ENCODE results near the gene SYNGR3. TPM values are rescaled to one million over a fixed set of nuclear protein-coding genes. Genes with fewer than 3 reads are reported as not detected.

The SYNGR3 gene
- total and polyA plus RNA-seq, 10 donors, result 0.85 to 11.4 (median 2.8) TPM

- H3K4me1 ChIP-seq, result peaks cover 50 to 100% (median 87%) of the 10 kb centered on the region in 6 donors
- H3K27ac ChIP-seq, result peak overlapping the region in 6 of 8 donors; percentile 8 to 85 (median 65)
- H3K9me3 ChIP-seq, result no peaks in the 10 kb centered on the region
- H3K27me3 ChIP-seq (replicated peaks in 1 of 7), result no peaks in the 10 kb centered on the region
- intact Hi-C loops (cut with DNase I; ENCODE audit: low total_unique reads), result no loop called here
- peaks cover 0 to 31% (median 0%) of the 10 kb centered on the region in 6 donors for H3K36me3 ChIP-seq
- no peak overlapping the region for H3K4me3 ChIP-seq
- WGBS, 5 donors, result 61 to 81% (median 73%) methylated on average over 9 to 22 of the region's 22 CpGs
- TF ChIP-seq, protein P1, sequence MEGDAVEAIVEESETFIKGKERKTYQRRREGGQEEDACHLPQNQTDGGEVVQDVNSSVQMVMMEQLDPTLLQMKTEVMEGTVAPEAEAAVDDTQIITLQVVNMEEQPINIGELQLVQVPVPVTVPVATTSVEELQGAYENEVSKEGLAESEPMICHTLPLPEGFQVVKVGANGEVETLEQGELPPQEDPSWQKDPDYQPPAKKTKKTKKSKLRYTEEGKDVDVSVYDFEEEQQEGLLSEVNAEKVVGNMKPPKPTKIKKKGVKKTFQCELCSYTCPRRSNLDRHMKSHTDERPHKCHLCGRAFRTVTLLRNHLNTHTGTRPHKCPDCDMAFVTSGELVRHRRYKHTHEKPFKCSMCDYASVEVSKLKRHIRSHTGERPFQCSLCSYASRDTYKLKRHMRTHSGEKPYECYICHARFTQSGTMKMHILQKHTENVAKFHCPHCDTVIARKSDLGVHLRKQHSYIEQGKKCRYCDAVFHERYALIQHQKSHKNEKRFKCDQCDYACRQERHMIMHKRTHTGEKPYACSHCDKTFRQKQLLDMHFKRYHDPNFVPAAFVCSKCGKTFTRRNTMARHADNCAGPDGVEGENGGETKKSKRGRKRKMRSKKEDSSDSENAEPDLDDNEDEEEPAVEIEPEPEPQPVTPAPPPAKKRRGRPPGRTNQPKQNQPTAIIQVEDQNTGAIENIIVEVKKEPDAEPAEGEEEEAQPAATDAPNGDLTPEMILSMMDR (IDR thresholded peaks at IDR 0.05 in 8 of 11, conservative IDR thresholded peaks at IDR 0.05 in 3 of 11), result no peak
- TF ChIP-seq POLR2AphosphoS5 (IDR thresholded peaks at IDR 0.05) (peak in 2 of 3 donors; percentile 43 to 56), POLR2A (IDR thresholded peaks at IDR 0.05) (no peak)
- DNase-seq, result no peak
These were observed 52.6 kb downstream of the SYNGR3 start for GRCh38 chr16:2042171-2042985.

- H3K27me3 ChIP-seq (replicated peaks in 1 of 7), result no peaks in the 10 kb centered on the region
- H3K4me3 ChIP-seq, result peak overlapping the region in 1 of 8 donors; percentile 30
- no peak for DNase-seq
- peaks cover 0 to 23% (median 0%) of the 10 kb centered on the region in 6 donors for H3K36me3 ChIP-seq
- 62 to 84% (median 74%) methylated on average over 9 to 11 of the region's 11 CpGs for WGBS, 5 donors
- H3K4me1 ChIP-seq, result peaks cover 50 to 95% (median 85%) of the 10 kb centered on the region in 6 donors
- intact Hi-C loops (cut with DNase I; ENCODE audit: low total_unique reads), result no loop called here
- peak overlapping the region in 7 of 8 donors; percentile 33 to 81 (median 64) for H3K27ac ChIP-seq
- TF ChIP-seq POLR2A (IDR thresholded peaks at IDR 0.05) (no peak), POLR2AphosphoS5 (IDR thresholded peaks at IDR 0.05) (no peak)
- TF ChIP-seq, protein P1 (IDR thresholded peaks at IDR 0.05 in 8 of 11, conservative IDR thresholded peaks at IDR 0.05 in 3 of 11), result no peak
- H3K9me3 ChIP-seq, result no peaks in the 10 kb centered on the region
These were observed 53.4 kb downstream of the SYNGR3 start for GRCh38 chr16:2042986-2043666.

Small RNA genes lying within 50 kb of the gene (small RNA-seq; reads per million reads assigned to genes)
- 0 to 0.27 (median 0.04) reads per million in 4 donors for gene AC005363.2
- 0 reads per million in 4 donors for gene RN7SL219P
- 0 reads per million in 4 donors for gene SNORA10
- 0 reads per million in 4 donors for gene SNORA64

Other genes with a start within 250 kb of the SYNGR3 start
Only the 30 nearest of the 32 such genes appear.
- 10 to 100 TPM; 51.0 to 82.9 (median 68.4) TPM for gene NME3, start 218.4 kb upstream of the SYNGR3 start, total RNA-seq
- gene NME3, start 218.4 kb upstream of the SYNGR3 start, polyA plus RNA-seq, result 100 to 1,000 TPM; 152 to 283 (median 256) TPM
- 10 to 100 TPM; 17.8 to 41.3 (median 28.8) TPM for gene EME2, start 217.2 kb upstream of the SYNGR3 start, total RNA-seq
- 10 to 100 TPM in 2 of 3 donors, 1 to 10 TPM in 1; 5.1 to 22.4 (median 13.8) TPM for gene EME2, start 217.2 kb upstream of the SYNGR3 start, polyA plus RNA-seq
- 10 to 100 TPM; 49.9 to 66.8 (median 62.3) TPM for gene MRPS34, start 216.8 kb upstream of the SYNGR3 start, total RNA-seq
- gene MRPS34, start 216.8 kb upstream of the SYNGR3 start, polyA plus RNA-seq, result 100 to 1,000 TPM; 133 to 157 (median 134) TPM
- 100 to 1,000 TPM in 2 of 7 donors, 10 to 100 TPM in 5; 41.4 to 114 (median 65.3) TPM for gene SPSB3, start 207.4 kb upstream of the SYNGR3 start, total RNA-seq
- 100 to 1,000 TPM; 111 to 266 (median 204) TPM for gene SPSB3, start 207.4 kb upstream of the SYNGR3 start, polyA plus RNA-seq
- gene NUBP2, start 207.0 kb upstream of the SYNGR3 start, total RNA-seq, result 100 to 1,000 TPM in 1 of 7 donors, 10 to 100 TPM in 6; 37.5 to 103 (median 44.6) TPM
- gene NUBP2, start 207.0 kb upstream of the SYNGR3 start, polyA plus RNA-seq, result 10 to 100 TPM; 61.9 to 84.3 (median 79.3) TPM
- gene IGFALS, start 196.3 kb upstream of the SYNGR3 start, total RNA-seq, result under 1 TPM in 5 of 7 donors, not detected in 2; 0.21 to 0.63 (median 0.39) TPM
- gene IGFALS, start 196.3 kb upstream of the SYNGR3 start, polyA plus RNA-seq, result under 1 TPM; 0.14 to 0.19 (median 0.17) TPM
- 10 to 100 TPM; 42.4 to 60.4 (median 49.1) TPM for gene HAGH, start 163.1 kb upstream of the SYNGR3 start, total RNA-seq
- gene HAGH, start 163.1 kb upstream of the SYNGR3 start, polyA plus RNA-seq, result 10 to 100 TPM; 33.6 to 76.6 (median 41.0) TPM
- gene FAHD1, start 162.8 kb upstream of the SYNGR3 start, total RNA-seq, result 10 to 100 TPM in 6 of 7 donors, 1 to 10 TPM in 1; 9.5 to 34.9 (median 17.7) TPM
- 10 to 100 TPM; 13.8 to 23.1 (median 15.4) TPM for gene FAHD1, start 162.8 kb upstream of the SYNGR3 start, polyA plus RNA-seq
- gene MEIOB, start 117.8 kb upstream of the SYNGR3 start, total RNA-seq, result not detected
- gene MEIOB, start 117.8 kb upstream of the SYNGR3 start, polyA plus RNA-seq, result not detected
- gene HS3ST6, start 71.6 kb upstream of the SYNGR3 start, total RNA-seq, result under 1 TPM in 1 of 7 donors, not detected in 6; 0.20 TPM
- gene HS3ST6, start 71.6 kb upstream of the SYNGR3 start, polyA plus RNA-seq, result under 1 TPM in 1 of 3 donors, not detected in 2; 0.06 TPM
- 100 to 1,000 TPM in 2 of 7 donors, 10 to 100 TPM in 5; 32.9 to 114 (median 60.4) TPM for gene MSRB1, start 46.8 kb upstream of the SYNGR3 start, total RNA-seq
- gene MSRB1, start 46.8 kb upstream of the SYNGR3 start, polyA plus RNA-seq, result 10 to 100 TPM; 31.1 to 62.0 (median 31.3) TPM
- not detected for gene RPL3L, start 35.3 kb upstream of the SYNGR3 start, total RNA-seq
- under 1 TPM in 1 of 3 donors, not detected in 2; 0.03 TPM for gene RPL3L, start 35.3 kb upstream of the SYNGR3 start, polyA plus RNA-seq
- 100 to 1,000 TPM in 3 of 7 donors, 10 to 100 TPM in 4; 69.3 to 225 (median 87.4) TPM for gene NDUFB10, start 30.4 kb upstream of the SYNGR3 start, total RNA-seq
- gene NDUFB10, start 30.4 kb upstream of the SYNGR3 start, polyA plus RNA-seq, result 100 to 1,000 TPM; 155 to 162 (median 159) TPM
- 1,000 to 10,000 TPM; 1,930 to 2,450 (median 2,233) TPM for gene RPS2, start 25.1 kb upstream of the SYNGR3 start, total RNA-seq
- 1,000 to 10,000 TPM; 3,942 to 6,006 (median 5,765) TPM for gene RPS2, start 25.1 kb upstream of the SYNGR3 start, polyA plus RNA-seq
- gene RNF151, start 23.1 kb upstream of the SYNGR3 start, total RNA-seq, result not detected
- gene RNF151, start 23.1 kb upstream of the SYNGR3 start, polyA plus RNA-seq, result under 1 TPM; 0.16 to 0.26 (median 0.17) TPM
- 10 to 100 TPM; 20.6 to 33.0 (median 27.0) TPM for gene TBL3, start 17.9 kb upstream of the SYNGR3 start, total RNA-seq
- gene TBL3, start 17.9 kb upstream of the SYNGR3 start, polyA plus RNA-seq, result 10 to 100 TPM; 40.6 to 54.2 (median 46.8) TPM
- gene NOXO1, start 8.5 kb upstream of the SYNGR3 start, total RNA-seq, result 1 to 10 TPM in 1 of 7 donors, under 1 TPM in 2, not detected in 4; 0.30 to 1.4 (median 0.49) TPM
- 1 to 10 TPM in 1 of 3 donors, under 1 TPM in 2; 0.68 to 1.3 (median 0.96) TPM for gene NOXO1, start 8.5 kb upstream of the SYNGR3 start, polyA plus RNA-seq
- 10 to 100 TPM in 6 of 7 donors, 1 to 10 TPM in 1; 9.6 to 23.3 (median 20.5) TPM for gene GFER, start 5.8 kb upstream of the SYNGR3 start, total RNA-seq
- 10 to 100 TPM; 28.5 to 36.0 (median 34.9) TPM for gene GFER, start 5.8 kb upstream of the SYNGR3 start, polyA plus RNA-seq
- gene ZNF598, start 19.9 kb downstream of the SYNGR3 start, total RNA-seq, result 10 to 100 TPM; 34.6 to 56.2 (median 47.2) TPM
- 10 to 100 TPM; 21.8 to 45.5 (median 29.0) TPM for gene ZNF598, start 19.9 kb downstream of the SYNGR3 start, polyA plus RNA-seq
- 1 to 10 TPM in 1 of 7 donors, under 1 TPM in 3, not detected in 3; 0.51 to 1.9 (median 0.89) TPM for gene NPW, start 29.8 kb downstream of the SYNGR3 start, total RNA-seq
- 1 to 10 TPM in 2 of 3 donors, under 1 TPM in 1; 0.30 to 2.5 (median 2.3) TPM for gene NPW, start 29.8 kb downstream of the SYNGR3 start, polyA plus RNA-seq
- gene NHERF2, start 36.9 kb downstream of the SYNGR3 start, total RNA-seq, result 100 to 1,000 TPM in 4 of 7 donors, 10 to 100 TPM in 3; 62.4 to 179 (median 126) TPM
- 100 to 1,000 TPM in 1 of 3 donors, 10 to 100 TPM in 2; 64.6 to 218 (median 71.2) TPM for gene NHERF2, start 36.9 kb downstream of the SYNGR3 start, polyA plus RNA-seq
- gene NTHL1, start 57.9 kb downstream of the SYNGR3 start, total RNA-seq, result 10 to 100 TPM in 6 of 7 donors, 1 to 10 TPM in 1; 9.6 to 29.6 (median 20.0) TPM
- gene NTHL1, start 57.9 kb downstream of the SYNGR3 start, polyA plus RNA-seq, result 10 to 100 TPM; 31.3 to 52.1 (median 37.0) TPM
- 100 to 1,000 TPM in 4 of 7 donors, 10 to 100 TPM in 3; 63.8 to 185 (median 103) TPM for gene TSC2, start 58.0 kb downstream of the SYNGR3 start, total RNA-seq
- gene TSC2, start 58.0 kb downstream of the SYNGR3 start, polyA plus RNA-seq, result 10 to 100 TPM; 20.7 to 82.0 (median 53.3) TPM
- 100 to 1,000 TPM in 2 of 7 donors, 10 to 100 TPM in 5; 64.0 to 124 (median 95.3) TPM for gene PKD1, start 145.9 kb downstream of the SYNGR3 start, total RNA-seq
- 10 to 100 TPM; 14.0 to 60.9 (median 18.5) TPM for gene PKD1, start 145.9 kb downstream of the SYNGR3 start, polyA plus RNA-seq
- gene RAB26, start 158.7 kb downstream of the SYNGR3 start, total RNA-seq, result 1 to 10 TPM in 4 of 7 donors, under 1 TPM in 2, not detected in 1; 0.26 to 7.9 (median 1.2) TPM
- gene RAB26, start 158.7 kb downstream of the SYNGR3 start, polyA plus RNA-seq, result 1 to 10 TPM in 2 of 3 donors, under 1 TPM in 1; 0.91 to 1.5 (median 1.4) TPM
- gene TRAF7, start 165.8 kb downstream of the SYNGR3 start, total RNA-seq, result 10 to 100 TPM; 41.5 to 63.9 (median 50.9) TPM
- gene TRAF7, start 165.8 kb downstream of the SYNGR3 start, polyA plus RNA-seq, result 10 to 100 TPM; 22.0 to 37.6 (median 23.3) TPM
- not detected for gene CASKIN1, start 206.6 kb downstream of the SYNGR3 start, total RNA-seq
- gene CASKIN1, start 206.6 kb downstream of the SYNGR3 start, polyA plus RNA-seq, result under 1 TPM; 0.24 to 0.32 (median 0.30) TPM
- gene MLST8, start 215.5 kb downstream of the SYNGR3 start, total RNA-seq, result 10 to 100 TPM; 25.0 to 50.0 (median 30.4) TPM
- 10 to 100 TPM; 40.6 to 61.7 (median 51.3) TPM for gene MLST8, start 215.5 kb downstream of the SYNGR3 start, polyA plus RNA-seq
- 10 to 100 TPM in 2 of 7 donors, 1 to 10 TPM in 5; 3.5 to 12.8 (median 8.6) TPM for gene BRICD5, start 220.9 kb downstream of the SYNGR3 start, total RNA-seq
- gene BRICD5, start 220.9 kb downstream of the SYNGR3 start, polyA plus RNA-seq, result 10 to 100 TPM; 18.2 to 40.2 (median 18.9) TPM
- 10 to 100 TPM in 6 of 7 donors, 1 to 10 TPM in 1; 9.4 to 20.2 (median 14.1) TPM for gene PGP, start 224.9 kb downstream of the SYNGR3 start, total RNA-seq
- 10 to 100 TPM in 2 of 3 donors, 1 to 10 TPM in 1; 9.3 to 16.6 (median 12.4) TPM for gene PGP, start 224.9 kb downstream of the SYNGR3 start, polyA plus RNA-seq

Data from spleen (tissue), 11 donors.